ENCODE data around the gene ANKK1.

Gene ANKK1

DNA sequence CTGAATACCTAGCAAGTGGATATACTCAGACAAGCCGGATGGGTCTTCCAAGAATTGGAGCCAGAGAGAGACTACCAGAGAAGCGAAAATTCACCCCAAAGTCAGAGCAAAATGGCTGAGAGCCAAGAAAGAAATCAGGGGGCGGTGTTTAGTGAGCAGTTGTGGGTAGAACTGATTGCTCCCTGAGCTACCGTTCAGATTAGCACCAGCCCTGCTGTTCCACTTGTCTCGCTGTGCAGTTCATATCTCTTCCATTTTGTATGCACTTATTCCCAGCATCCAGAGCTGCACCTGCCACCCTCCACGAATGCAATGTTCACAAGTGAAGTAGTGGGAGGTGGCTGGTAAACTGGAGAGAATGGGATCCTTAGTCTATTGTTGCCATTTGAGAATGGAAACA lies 62.2 kb downstream of the ANKK1 start:
- DNase-seq (ENCODE audit: extremely low read depth in 1 of 2, low read depth in 1 of 2) = no peak
